KOPT-K1 (cell line): ENCODE data around the gene AMPH.
"Not testable (repeated sequence)": the region's sequence is repeated elsewhere in the genome, so short reads cannot be mapped to it uniquely, and the experiment has no call there.

Experiments used
- H3K27ac ChIP-seq: fragments of 200-600 bp; sonication (generic); 2 replicates; pipeline ENCODE4 v1.5.1; 2016; ENCODE audit warnings: antibody characterized with exemption, mild to moderate bottlenecking, low read depth, low read length; ENCODE audit not compliant: poor library complexity, severe bottlenecking
- H3K36me3 ChIP-seq: fragments of 200-600 bp; sonication (generic); 2 replicates; pipeline ENCODE4 v1.5.1; 2017; ENCODE audit warnings: antibody characterized with exemption, mild to moderate bottlenecking, low read length, moderate library complexity; ENCODE audit not compliant: insufficient read depth
- H3K9me3 ChIP-seq: fragments of 200-600 bp; sonication (generic); 2 replicates; pipeline ENCODE4 v1.5.1; 2017; ENCODE audit warnings: antibody characterized with exemption, low read length, mild to moderate bottlenecking; ENCODE audit not compliant: insufficient read depth, poor library complexity, severe bottlenecking

Gene AMPH

DNA sequence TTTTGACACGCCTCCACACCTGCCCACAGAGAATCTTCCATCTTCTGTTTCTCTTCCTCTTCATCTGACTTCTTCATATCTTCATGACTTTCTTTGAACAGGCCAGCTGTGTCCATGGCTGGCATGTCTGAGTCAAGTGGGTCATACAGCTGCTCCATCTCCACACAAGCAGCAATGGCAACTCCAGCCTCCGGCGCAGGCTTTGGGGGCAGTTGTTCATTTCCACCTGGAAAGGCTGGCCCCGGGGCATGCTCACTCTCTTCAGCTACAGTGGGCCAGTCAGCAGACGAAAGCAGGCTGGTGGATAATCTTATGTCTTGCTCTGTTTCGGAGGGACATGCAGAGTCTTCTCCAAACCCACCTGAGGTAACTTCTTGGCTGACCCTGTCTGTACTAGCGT lies 202.1 kb downstream of the AMPH start:
- H3K27ac ChIP-seq: no peak overlapping the region

DNA sequence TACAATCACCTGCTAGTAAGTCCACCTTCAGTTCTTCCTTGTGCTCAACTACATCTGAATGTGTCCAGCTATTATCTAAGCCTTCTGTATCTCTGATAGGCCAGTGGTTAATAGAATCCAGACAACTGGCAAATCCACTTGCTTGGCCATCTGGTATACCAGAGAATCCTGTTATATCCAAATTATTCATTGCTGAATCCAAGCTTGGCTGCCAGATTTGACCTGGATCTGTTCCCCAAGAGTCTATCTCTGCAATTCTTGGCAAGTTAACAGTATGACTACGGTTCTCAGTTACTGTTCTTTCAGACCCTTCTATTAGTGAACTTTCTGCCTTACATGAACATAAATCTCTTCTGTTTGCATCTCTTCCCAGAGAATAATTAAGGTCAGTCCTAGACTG lies 203.1 kb downstream of the AMPH start:
- H3K9me3 ChIP-seq: no peaks in the 10 kb centered on the region
- no peak overlapping the region for H3K27ac ChIP-seq
- no peaks in the 10 kb centered on the region for H3K36me3 ChIP-seq

More for the DNA sequence above, 202.1 kb downstream of the AMPH start:
- Histone ChIP-seq H3K9me3 (no peaks in the 10 kb centered on the region), H3K36me3 (no peaks in the 10 kb centered on the region)

DNA sequence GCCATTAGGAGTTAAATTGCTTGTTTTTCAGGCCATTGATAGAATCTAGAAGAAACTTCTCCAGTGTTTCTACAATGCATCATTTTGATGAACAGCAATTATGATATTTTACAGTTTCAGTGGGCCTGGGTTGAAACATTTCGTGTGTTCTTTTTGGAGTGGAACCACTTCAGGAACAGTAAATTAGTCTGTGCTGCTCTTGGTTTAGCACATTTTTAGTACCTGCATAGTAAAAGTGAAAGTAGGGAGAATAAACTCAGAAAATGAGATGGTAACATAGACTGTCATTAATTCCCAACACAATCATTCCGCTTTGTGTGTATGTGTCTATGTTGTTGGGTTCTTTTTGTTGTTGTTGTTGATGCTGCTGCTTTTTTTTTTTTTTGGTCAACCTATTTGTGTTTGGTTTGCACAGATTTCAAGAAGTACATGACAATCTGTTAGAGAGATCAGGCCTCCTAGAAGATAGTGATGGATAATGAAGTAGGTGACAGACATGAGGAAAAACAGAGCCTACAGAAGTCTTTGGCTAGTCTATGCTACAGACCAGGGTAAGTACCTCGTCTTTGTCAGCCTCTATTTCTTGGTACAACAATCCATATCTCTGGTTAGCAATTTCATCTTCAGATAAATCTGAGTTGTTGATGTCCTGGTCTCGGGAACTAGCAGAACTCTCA lies 203.8 kb downstream of the AMPH start:
- no peak overlapping the region for H3K27ac ChIP-seq
- H3K9me3 ChIP-seq: no peaks in the 10 kb centered on the region
- no peaks in the 10 kb centered on the region for H3K36me3 ChIP-seq

DNA sequence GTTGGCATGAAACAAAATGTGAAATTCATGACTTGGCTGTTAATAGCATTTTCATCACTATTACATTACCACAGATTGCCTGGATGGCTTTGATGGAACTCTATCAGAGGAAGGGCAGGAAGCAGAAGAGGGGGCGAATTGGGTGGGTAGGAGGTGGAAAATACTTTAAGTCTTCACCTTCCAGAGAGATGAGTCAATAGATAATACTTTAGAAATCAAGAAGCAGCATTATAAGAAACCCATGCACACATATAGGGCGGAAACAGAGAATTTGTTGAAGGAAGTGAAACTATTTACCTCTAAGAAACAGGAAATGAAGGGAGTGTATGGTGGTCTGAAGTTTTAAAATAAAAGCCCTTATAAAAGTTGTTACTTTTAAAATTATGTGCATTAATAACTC lies 205.7 kb downstream of the AMPH start:
- Histone ChIP-seq H3K9me3 (no peaks in the 10 kb centered on the region), H3K27ac (no peak overlapping the region), H3K36me3 (no peaks in the 10 kb centered on the region)

DNA sequence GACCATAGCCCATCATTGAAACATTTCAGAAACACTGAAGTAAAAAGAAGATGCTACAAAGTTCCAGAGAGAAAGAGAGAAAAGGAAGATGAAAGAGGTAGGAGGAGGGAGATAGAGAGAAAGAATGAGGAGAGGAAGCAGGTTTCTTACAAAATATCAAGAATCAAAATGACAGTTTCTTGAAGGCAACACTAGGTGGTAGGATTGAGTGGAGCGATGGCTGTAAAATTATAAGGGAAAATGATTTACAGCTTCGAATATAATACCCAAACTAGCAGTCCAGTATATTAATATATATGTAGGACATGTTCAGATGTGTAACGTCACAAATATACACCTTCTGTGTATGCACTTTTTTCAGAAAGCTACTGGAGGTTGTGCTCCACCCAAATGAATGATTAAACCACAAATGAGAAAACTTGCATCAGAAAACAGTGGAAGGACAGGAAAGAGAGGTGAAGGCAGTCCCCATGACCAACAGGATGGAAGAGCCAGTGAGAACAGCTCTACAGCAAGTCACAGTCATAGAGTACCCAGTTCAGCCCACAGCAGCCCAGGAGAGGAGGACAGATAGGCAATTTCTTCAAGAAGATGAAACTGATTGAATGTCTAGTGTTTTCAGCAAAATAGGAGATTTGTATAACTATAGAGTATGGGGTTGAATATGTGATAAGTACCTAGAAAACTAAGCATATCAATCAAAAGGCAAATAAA lies 206.3 kb downstream of the AMPH start:
- Histone ChIP-seq H3K27ac (no peak overlapping the region), H3K9me3 (no peaks in the 10 kb centered on the region), H3K36me3 (no peaks in the 10 kb centered on the region)

DNA sequence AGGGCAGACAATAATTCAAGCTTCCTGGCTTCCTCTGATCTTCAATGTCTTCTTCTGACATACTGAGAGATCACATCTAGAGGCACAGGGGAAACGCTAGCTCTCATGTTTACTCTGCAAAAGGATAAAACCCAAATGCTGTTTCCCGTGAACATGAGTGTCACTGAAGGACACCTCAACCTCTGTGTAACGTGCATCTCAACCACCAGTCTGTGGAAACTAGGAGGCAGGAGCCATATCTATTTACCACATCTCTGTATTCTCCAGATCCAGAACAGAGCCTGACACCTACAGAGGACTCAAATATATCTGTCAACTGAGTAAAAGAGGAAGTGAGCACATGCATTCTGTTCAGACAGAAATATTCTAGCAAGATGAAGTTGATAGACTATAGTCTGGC lies 217.4 kb downstream of the AMPH start:
- Histone ChIP-seq H3K36me3 (no peaks in the 10 kb centered on the region), H3K27ac (no peak overlapping the region), H3K9me3 (no peaks in the 10 kb centered on the region)

DNA sequence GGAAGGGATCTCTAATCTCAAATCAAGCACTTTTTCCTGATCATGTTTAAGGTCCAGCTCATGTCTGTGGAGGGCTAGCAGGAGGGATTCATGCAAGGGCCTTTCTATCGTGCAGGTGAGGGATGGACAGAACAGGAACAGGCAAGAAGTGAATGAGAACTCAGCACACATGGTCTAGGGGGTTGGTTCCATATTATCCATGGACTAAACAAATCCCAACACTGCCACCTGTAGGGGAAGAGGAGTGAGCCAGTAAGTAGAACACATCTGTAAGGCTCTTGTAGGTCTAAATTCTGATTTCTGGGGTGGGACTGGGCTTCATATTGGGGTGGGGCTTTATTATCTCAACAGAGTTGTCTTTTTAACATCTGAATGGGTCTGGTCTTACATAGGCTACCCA lies 219.8 kb downstream of the AMPH start:
- Histone ChIP-seq H3K27ac (no peak overlapping the region), H3K9me3 (no peaks in the 10 kb centered on the region), H3K36me3 (no peaks in the 10 kb centered on the region)

DNA sequence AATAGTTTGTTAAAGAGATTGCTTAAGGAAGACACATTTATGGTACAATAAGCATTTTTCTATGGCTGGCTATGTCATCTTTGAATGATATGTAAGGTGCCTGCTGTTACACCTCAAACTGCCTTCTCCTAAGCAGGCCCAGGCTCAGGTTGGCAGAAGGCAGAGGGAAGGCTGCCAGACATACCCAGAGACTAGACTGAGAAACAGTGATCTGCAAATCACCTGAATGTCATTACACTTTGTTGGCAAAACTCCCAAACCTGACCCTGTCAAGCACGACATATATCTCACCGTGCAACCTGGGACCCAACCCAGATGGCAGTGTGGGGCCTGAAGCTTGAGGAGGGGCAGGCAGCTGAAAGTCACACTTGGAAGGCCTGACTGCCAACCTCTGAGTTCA lies 221.1 kb downstream of the AMPH start:
- Histone ChIP-seq H3K36me3 (no peaks in the 10 kb centered on the region), H3K27ac (no peak overlapping the region), H3K9me3 (no peaks in the 10 kb centered on the region)

DNA sequence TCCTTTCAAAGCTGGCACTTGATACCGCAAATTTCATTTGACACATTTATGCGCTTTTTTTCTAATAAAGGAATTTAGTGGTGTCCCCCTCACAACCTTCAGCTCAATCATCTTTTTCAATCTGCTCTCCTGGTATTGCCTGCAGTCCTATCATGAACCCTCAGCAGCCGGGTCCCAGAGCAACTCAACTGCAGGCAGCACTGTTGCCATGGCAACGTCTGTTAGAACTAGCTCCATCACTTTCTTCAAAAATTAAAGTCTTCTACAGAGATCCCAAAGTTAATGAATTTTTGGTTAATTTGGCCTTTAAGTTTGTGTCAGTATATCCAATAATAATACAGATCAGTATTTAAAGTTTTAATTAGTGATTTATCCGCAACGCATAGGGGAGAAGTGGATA lies 221.6 kb downstream of the AMPH start:
- Histone ChIP-seq H3K27ac (no peak overlapping the region), H3K9me3 (no peaks in the 10 kb centered on the region), H3K36me3 (no peaks in the 10 kb centered on the region)

DNA sequence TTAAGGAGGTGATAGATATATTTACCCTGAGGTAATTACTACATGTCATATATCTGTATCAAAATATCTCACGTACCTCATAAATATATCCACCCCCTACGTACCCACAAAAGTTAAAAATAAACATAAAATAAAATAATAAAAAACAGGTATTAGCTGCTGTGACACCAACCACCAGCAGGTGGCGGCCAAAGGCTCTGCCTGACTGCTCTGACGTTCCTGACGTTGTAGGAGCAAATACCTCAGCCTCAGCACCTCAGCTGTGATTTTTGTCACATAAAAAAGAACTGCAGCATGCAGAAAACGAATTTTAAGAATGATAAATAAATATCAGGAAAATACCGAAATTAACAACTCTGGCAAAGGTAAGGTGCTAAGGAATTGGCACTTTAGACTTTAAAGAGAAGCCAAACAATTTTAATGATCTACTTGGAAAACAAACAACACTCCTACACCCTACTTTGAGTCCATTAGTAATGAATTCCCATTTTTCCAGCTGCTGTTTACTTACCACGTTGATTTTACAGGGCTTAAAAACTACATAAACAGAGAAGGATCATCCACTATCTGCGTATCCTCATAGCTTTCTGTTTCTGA lies 232.3 kb downstream of the AMPH start:
- no peak overlapping the region for H3K27ac ChIP-seq

DNA sequence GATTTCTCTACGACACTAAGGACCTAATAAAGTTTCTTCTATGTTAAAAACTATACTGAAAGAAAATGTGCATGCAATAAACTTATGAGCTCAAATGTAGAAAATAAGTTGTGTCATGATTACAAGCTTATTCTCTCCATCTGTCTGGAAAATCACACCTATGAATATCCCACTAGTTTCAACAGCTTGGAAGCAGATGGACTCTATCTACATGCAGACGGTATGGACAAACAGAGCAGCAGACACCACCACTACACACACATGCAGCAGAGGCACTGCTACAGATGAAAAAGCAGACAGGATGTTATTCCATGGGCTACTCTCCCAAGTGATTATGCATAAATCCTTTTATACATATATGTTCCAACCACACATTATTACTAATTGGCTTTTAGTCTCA lies 234.3 kb downstream of the AMPH start:
- 0 out of 2 replicates have a peak, but pooled peaks cover 22% of the 10 kb centered on the region for H3K36me3 ChIP-seq
- H3K9me3 ChIP-seq: no peaks in the 10 kb centered on the region
- H3K27ac ChIP-seq: no peak overlapping the region

More for the DNA sequence above, 232.3 kb downstream of the AMPH start:
- Histone ChIP-seq H3K36me3 (0 out of 2 replicates have a peak, but pooled peaks cover 5% of the 10 kb centered on the region), H3K9me3 (no peaks in the 10 kb centered on the region)

DNA sequence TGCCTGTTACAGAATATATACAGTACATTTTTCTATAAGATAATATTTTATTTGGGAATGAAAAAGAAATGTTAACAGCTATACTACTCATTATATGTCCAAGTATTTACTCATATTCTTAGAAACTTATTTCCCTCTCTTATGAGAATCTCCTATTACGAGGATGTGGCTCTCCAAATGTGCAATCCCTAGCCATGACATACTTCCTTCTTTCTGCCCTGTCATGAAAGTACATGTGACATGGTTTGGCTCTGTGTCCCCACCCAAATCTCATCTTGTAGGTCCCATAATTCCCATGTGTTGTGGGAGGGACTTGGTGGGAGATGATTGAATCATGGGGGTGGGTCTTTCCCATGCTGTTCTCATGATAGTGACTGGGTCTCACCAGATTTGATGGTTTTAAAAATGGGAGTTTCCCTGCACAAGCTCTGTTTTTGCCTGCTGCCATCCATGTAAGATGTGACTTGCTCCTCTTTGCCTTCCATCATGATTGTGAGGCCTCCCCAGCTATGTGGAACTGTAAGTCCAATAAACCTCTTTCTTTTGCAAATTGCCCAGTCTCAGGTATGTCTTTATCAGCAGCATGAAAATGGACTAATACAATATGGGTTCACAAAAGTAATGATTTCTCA lies 235.1 kb downstream of the AMPH start:
- H3K27ac ChIP-seq, H3K9me3 ChIP-seq: not testable (repeated sequence)
- H3K36me3 ChIP-seq: 0 out of 2 replicates have a peak, but pooled peaks cover 30% of the 10 kb centered on the region

DNA sequence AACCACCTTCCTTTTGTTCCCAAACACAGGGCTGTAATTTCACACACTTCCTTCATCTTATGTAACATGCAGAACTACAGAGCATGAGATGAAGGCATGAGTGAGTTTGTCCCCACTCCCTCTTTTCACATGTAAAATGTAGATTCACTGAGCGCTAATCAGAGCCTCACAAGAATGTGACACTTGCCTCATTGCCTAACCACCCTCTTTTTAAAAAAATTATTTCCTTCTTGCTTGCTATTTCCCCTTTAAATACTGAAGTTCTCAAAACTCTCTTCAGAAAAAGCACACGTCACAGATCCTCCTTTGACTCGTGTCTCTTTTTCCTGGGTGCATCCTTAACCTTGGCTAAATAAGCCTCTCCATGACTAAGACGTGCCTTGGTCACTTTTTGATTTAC lies 236.5 kb downstream of the AMPH start:
- Histone ChIP-seq H3K36me3 (peaks cover 35% of the 10 kb centered on the region), H3K9me3 (no peaks in the 10 kb centered on the region), H3K27ac (no peak overlapping the region)

DNA sequence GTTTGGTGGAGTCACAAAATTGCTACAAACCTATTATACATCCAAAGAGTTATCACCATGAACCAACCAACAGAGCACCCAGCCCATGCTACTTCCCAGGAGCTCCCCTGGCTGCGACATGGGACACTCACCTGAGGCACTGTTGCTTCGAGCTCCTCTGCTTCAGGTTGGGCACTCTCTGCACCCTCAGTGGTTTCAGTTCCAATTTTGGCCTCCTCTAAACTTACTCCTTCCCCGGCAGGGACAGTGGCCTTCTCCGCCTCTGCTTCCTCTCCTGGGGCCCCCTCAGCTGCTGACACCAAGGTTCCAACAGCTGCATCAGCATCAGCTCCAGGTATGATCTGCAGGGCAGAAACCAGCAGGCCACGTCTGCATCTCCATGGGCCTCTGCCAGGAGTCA lies 237.3 kb downstream of the AMPH start:
- peaks cover 43% of the 10 kb centered on the region for H3K36me3 ChIP-seq
- no peak overlapping the region for H3K27ac ChIP-seq
- H3K9me3 ChIP-seq: no peaks in the 10 kb centered on the region

DNA sequence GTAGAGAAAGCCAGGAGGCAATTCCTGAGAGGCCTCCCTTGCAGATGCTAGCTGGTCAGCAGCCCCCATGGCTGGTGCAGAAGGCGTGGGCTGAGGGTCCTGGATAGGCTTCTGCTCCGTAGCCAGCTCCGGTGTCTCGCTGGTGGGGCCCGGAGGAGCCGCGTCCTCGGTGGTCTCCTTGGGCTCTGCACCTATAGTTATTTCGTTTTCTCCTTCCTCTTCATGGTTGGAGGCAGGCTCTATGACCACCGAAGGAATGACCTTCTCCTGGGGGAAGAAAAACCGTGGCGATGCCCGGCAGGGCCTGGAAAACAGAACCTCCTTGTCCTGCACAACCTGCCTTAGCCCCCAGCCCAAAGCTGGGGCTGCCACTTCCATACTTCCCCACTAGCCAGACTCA lies 239.4 kb downstream of the AMPH start:
- Histone ChIP-seq H3K27ac (no peak overlapping the region), H3K9me3 (no peaks in the 10 kb centered on the region), H3K36me3 (peaks cover 45% of the 10 kb centered on the region)
